Measurements from ENCODE around the gene MPRIP.

DNA sequence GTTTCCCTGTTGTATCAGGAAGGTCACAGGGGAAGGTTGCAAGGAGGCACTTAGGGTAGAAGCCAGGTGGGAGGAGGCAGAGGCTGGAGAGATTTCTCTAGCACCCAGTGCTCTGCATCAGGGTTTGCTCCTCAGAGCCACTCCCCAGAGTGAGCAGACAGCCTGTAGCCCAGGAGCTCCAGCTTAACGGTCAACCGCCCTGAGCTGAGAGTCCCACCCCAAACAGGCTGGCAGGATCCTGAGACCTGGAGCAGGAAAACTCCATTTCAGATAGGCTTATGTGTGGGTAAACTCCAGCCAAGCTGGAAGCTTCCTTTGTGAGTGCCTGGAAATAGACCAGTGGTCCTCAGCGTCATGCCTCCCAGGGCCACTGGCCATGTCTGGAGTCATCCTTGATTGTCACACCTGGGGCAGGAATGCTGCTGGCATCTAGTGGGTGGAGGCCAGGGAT lies 37.9 kb downstream of the MPRIP start:
- TF ChIP-seq RAD21 (conservative IDR thresholded peaks at IDR 0.05): no peak
- TF ChIP-seq CTCF (IDR thresholded peaks at IDR 0.05; ENCODE audit: poor library complexity, severe bottlenecking): no peak
- TF ChIP-seq TAF1 (IDR thresholded peaks at IDR 0.05; ENCODE audit: low read depth): no peak
- no peak for TF ChIP-seq REST (IDR thresholded peaks at IDR 0.05; ENCODE audit: borderline replicate concordance)
- TF ChIP-seq EP300 (conservative IDR thresholded peaks at IDR 0.05; ENCODE audit: poor library complexity, severe bottlenecking): no peak
- TF ChIP-seq SMC3 (conservative IDR thresholded peaks at IDR 0.05; ENCODE audit: poor library complexity): no peak
